Endothelial cell of umbilical vein (primary cell): ENCODE measurements around the gene CHMP1A. TPM values are rescaled to one million over a fixed set of nuclear protein-coding genes. Genes with fewer than 3 reads are reported as not detected.

Experiments used
- BruUV-seq: library from RNA; stranded (reverse); fragments of 400-500 nt; replicated peaks from 2 replicates; lab custom pipeline; 2021; lab: Mats Ljungman, UMichigan
- CTCF ChIA-PET: fragments of 300-600, 350-600 bp; sonication (Branson Sonifier 250); formaldehyde crosslinking; loops from one replicate; lab custom pipeline; 2021; ENCODE audit warnings: antibody characterized with exemption, inconsistent platforms; lab: Charles Lee
- POLR2A ChIA-PET: fragments of 300-600, 350-600 bp; sonication (Branson Sonifier 250); formaldehyde crosslinking; loops from one replicate; lab custom pipeline; 2021; ENCODE audit warnings: antibody characterized with exemption, inconsistent platforms; lab: Charles Lee
- DNase-seq: peaks from one replicate; pipeline ENCODE4 v3.0.0-alpha.2; 2011; ENCODE audit warnings: low read depth, low spot score
- FAIRE-seq: peaks from 2 replicates; lab custom pipeline; 2011; peaks lifted over from hg19 to GRCh38; lab: Jason Lieb, UNC
- H2AFZ ChIP-seq: 2 replicates; pipeline ENCODE4 v1.6.0; 2012; ENCODE audit warnings: low read depth, low read length, control low read depth, inconsistent platforms
- H3K27ac ChIP-seq: 2 replicates; pipeline ENCODE4 v1.5.1; 2011; ENCODE audit warnings: low read depth, mild to moderate bottlenecking, control low read depth, low read length, moderate library complexity; ENCODE audit not compliant: insufficient read depth
- H3K27me3 ChIP-seq, 2 experiments: 2 replicates each; pipeline versions ENCODE4 v1.6.0 to v1.6.1; 2011; ENCODE audit warnings: low read length in 2 of 2, mixed read lengths in 1 of 2; ENCODE audit not compliant: control insufficient read depth in 2 of 2, insufficient read depth in 2 of 2
- H3K36me3 ChIP-seq, 2 experiments: 2 replicates in 1 of 2; 3 replicates in 1 of 2; pipeline ENCODE4 v1.5.1; 2011; ENCODE audit warnings: low read length in 2 of 2, mild to moderate bottlenecking in 1 of 2, moderate library complexity in 1 of 2; ENCODE audit not compliant: control insufficient read depth in 2 of 2, insufficient read depth in 2 of 2; ENCODE audit errors: extremely low read depth in 1 of 2
- H3K4me1 ChIP-seq: 3 replicates; pipeline ENCODE4 v1.5.1; 2011; ENCODE audit warnings: mild to moderate bottlenecking, low read length; ENCODE audit not compliant: control insufficient read depth, insufficient read depth; ENCODE audit errors: extremely low read depth
- H3K4me2 ChIP-seq: 2 replicates; pipeline ENCODE4 v1.6.1; 2011; ENCODE audit warnings: low read length, control low read depth, mixed read lengths; ENCODE audit not compliant: insufficient read depth
- H3K4me3 ChIP-seq, 3 experiments: fragments of 200-600 bp in 1 of 3; sonication (generic), shearing (Covaris generic) in 1 of 3; replicated peaks in 1 of 3; 2 replicates each; pipeline ENCODE4 v1.5.1; 2011 to 2016; ENCODE audit warnings: control low read depth in 3 of 3, low read length in 3 of 3, mild to moderate bottlenecking in 2 of 3, inconsistent platforms in 1 of 3, low read depth in 1 of 3, moderate library complexity in 1 of 3; ENCODE audit not compliant: insufficient read depth in 1 of 3
- H3K79me2 ChIP-seq: 2 replicates; pipeline ENCODE4 v1.6.0; 2012; ENCODE audit warnings: low read length, inconsistent platforms; ENCODE audit not compliant: control insufficient read depth, insufficient read depth
- H3K9ac ChIP-seq: replicated peaks from 2 replicates; pipeline ENCODE3; 2011; ENCODE audit warnings: low read length, control low read depth; ENCODE audit not compliant: insufficient read depth; ENCODE audit errors: extremely low read depth
- H3K9me1 ChIP-seq: replicated peaks from 3 replicates; pipeline ENCODE4 v1.6.0; 2011; ENCODE audit warnings: mild to moderate bottlenecking, low read length; ENCODE audit not compliant: control insufficient read depth, insufficient read depth; ENCODE audit errors: extremely low read depth
- H3K9me3 ChIP-seq: replicated peaks from 2 replicates; pipeline ENCODE4 v1.5.1; 2012; ENCODE audit warnings: low read length, inconsistent platforms; ENCODE audit not compliant: control insufficient read depth, insufficient read depth
- H4K20me1 ChIP-seq: replicated peaks from 2 replicates; pipeline ENCODE3; 2011; ENCODE audit warnings: mild to moderate bottlenecking, low read length; ENCODE audit not compliant: control insufficient read depth, insufficient read depth; ENCODE audit errors: extremely low read depth
- CTCF ChIP-seq, 2 donors: IDR thresholded peaks; 1 replicate in 1 of 2; 2 replicates in 1 of 2; pipeline ENCODE4 v1.5.1; 2011; ENCODE audit warnings: low read length in 2 of 2, mild to moderate bottlenecking in 2 of 2, moderate library complexity in 2 of 2, control low read depth in 1 of 2, inconsistent platforms in 1 of 2, low read depth in 1 of 2; ENCODE audit not compliant: insufficient read depth in 1 of 2; ENCODE audit errors: extremely low read depth in 1 of 2
- EZH2 ChIP-seq: IDR thresholded peaks from 2 replicates; pipeline ENCODE4 v1.6.1; 2012; ENCODE audit warnings: borderline replicate concordance, low read depth, mild to moderate bottlenecking, moderate library complexity, low read length, inconsistent platforms; ENCODE audit not compliant: severe bottlenecking
- FOS ChIP-seq: IDR thresholded peaks from 2 replicates; pipeline ENCODE4 v1.6.1; 2011; ENCODE audit warnings: mild to moderate bottlenecking, low read length, moderate library complexity, borderline replicate concordance; ENCODE audit not compliant: insufficient read depth
- GATA2 ChIP-seq: IDR thresholded peaks from 2 replicates; pipeline ENCODE4 v1.7.0; 2011; ENCODE audit warnings: low read depth, mild to moderate bottlenecking, moderate library complexity, mixed read lengths, low read length; ENCODE audit not compliant: insufficient read length, insufficient read depth
- JUN ChIP-seq: IDR thresholded peaks from 2 replicates; pipeline ENCODE4 v1.6.1; 2011; ENCODE audit warnings: borderline replicate concordance, low read depth; ENCODE audit not compliant: insufficient read length, insufficient read depth
- MAX ChIP-seq: IDR thresholded peaks from 2 replicates; pipeline ENCODE4 v1.6.1; 2011; ENCODE audit not compliant: insufficient read depth, insufficient read length
- MYC ChIP-seq: IDR thresholded peaks from one replicate; pipeline ENCODE4 v1.6.1; 2011; ENCODE audit warnings: mild to moderate bottlenecking, low read depth, low read length
- POLR2A ChIP-seq: IDR thresholded peaks from 2 replicates; pipeline ENCODE4 v1.6.1; 2012; ENCODE audit warnings: low read depth, mild to moderate bottlenecking, control low read depth, low read length
- POLR2AphosphoS5 ChIP-seq: IDR thresholded peaks from 2 replicates; pipeline ENCODE4 v1.6.1; 2012; ENCODE audit warnings: low read depth, mild to moderate bottlenecking, control low read depth, low read length, moderate library complexity; ENCODE audit not compliant: insufficient read depth
- dilution Hi-C: fragments of 300-500 bp; cut with MboI; formaldehyde crosslinking; loops from one replicate; pipeline ENCODE4 v1.15.0; 2019; ENCODE audit warnings: low sequenced_read_pairs; ENCODE audit not compliant: extremely low pct_ligation_motif_present
- intact Hi-C: fragments of 100-400 bp; cut with micrococcal nuclease; formaldehyde crosslinking; loops from one replicate; pipeline ENCODE4 v1.10.0; 2022
- polyA plus RNA-seq, 4 experiments: library from polyadenylated mRNA; depleted of rRNA in 3 of 4; stranded (reverse) in 3 of 4; unstranded in 1 of 4; fragments of >200 nt; gene quantifications; 2 replicates each; pipeline versions ENCODE4 v1.2.1 to v1.2.3, GENCODE V29; 2011 to 2012; ENCODE audit warnings: missing spikeins in 1 of 4
- total RNA-seq: library from RNA; stranded (reverse); gene quantifications from 2 replicates; pipeline ENCODE4 v1.2.3, GENCODE V29; 2021

The CHMP1A gene
- total and polyA plus RNA-seq, 2 donors (not counting 3 experiments of a cell fraction or from before 2014, with no cell fraction given): 83.9 to 101 TPM

GRCh38 chr16:89606006-89606405 lies 51.5 kb downstream of the CHMP1A start:
- Histone ChIP-seq H3K9me1 (no peaks in the 10 kb centered on the region), H4K20me1 (no peaks in the 10 kb centered on the region), H3K9me3 (no peaks in the 10 kb centered on the region), H2AFZ (no peak overlapping the region), H3K4me1 (peaks cover 11% of the 10 kb centered on the region), H3K27me3 (no peaks in the 10 kb centered on the region), H3K4me3 (no peak overlapping the region), H3K36me3 (no peaks in the 10 kb centered on the region), H3K9ac (no peak overlapping the region), H3K79me2 (no peaks in the 10 kb centered on the region), H3K4me2 (no peak overlapping the region), H3K27ac (no peak overlapping the region)
- intact Hi-C loops: no loop called here
- POLR2A ChIA-PET: no interaction called here
- TF ChIP-seq JUN: no peak
- TF ChIP-seq FOS: no peak
- TF ChIP-seq GATA2: no peak
- TF ChIP-seq MAX: no peak
- TF ChIP-seq POLR2AphosphoS5: no peak
- TF ChIP-seq MYC: no peak
- dilution Hi-C loops: no loop called here
- FAIRE-seq (no peak), DNase-seq (no peak)
- CTCF ChIA-PET: interaction anchor here (2.5 kb wide), 1 partner anchor 10 kb away, joined by 10 read pairs; no protein-coding TSS in a partner anchor
- BruUV-seq: no TSS peak

- Histone ChIP-seq H3K4me2 (no peak overlapping the region), H3K27me3 (no peaks in the 10 kb centered on the region), H3K36me3 (no peaks in the 10 kb centered on the region), H3K9me3 (no peaks in the 10 kb centered on the region), H2AFZ (no peak overlapping the region), H3K27ac (no peak overlapping the region), H4K20me1 (no peaks in the 10 kb centered on the region), H3K4me3 (no peak overlapping the region), H3K4me1 (peaks cover 11% of the 10 kb centered on the region), H3K79me2 (no peaks in the 10 kb centered on the region), H3K9me1 (no peaks in the 10 kb centered on the region), H3K9ac (no peak overlapping the region)
- BruUV-seq: no TSS peak
- ChIA-PET POLR2A (no interaction called here), CTCF (interaction anchor here (2.5 kb wide), 1 partner anchor 10 kb away, joined by 10 read pairs; no protein-coding TSS in a partner anchor)
- dilution Hi-C loops (no loop called here), intact Hi-C loops (no loop called here)
- DNase-seq (no peak), FAIRE-seq (no peak)
- TF ChIP-seq FOS (no peak), POLR2A (no peak), MYC (no peak), CTCF (IDR thresholded peaks at IDR 0.05; ENCODE audit: extremely low read depth in 1 of 2, insufficient read depth in 1 of 2, low read depth in 1 of 2, low read length in 2 of 2) (no peak), POLR2AphosphoS5 (no peak), MAX (no peak), EZH2 (no peak), GATA2 (no peak)
These were observed 52.1 kb downstream of the CHMP1A start for GRCh38 chr16:89605186-89605970.
